Stimulated activated CD4-positive, alpha-beta T cell treated with anti-CD3 and anti-CD28 coated beads, Interleukin-1b, Interleukin-23, amount 100 ng/mL, for 4 hours (primary cell): ENCODE measurements around the gene GRID1.

Source experiments
- DNase-seq, 2 donors: peaks; one replicate each; pipeline ENCODE4 v3.0.0-alpha.2; 2020; ENCODE audit warnings: low read depth in 2 of 2

The GRID1 gene

DNA sequence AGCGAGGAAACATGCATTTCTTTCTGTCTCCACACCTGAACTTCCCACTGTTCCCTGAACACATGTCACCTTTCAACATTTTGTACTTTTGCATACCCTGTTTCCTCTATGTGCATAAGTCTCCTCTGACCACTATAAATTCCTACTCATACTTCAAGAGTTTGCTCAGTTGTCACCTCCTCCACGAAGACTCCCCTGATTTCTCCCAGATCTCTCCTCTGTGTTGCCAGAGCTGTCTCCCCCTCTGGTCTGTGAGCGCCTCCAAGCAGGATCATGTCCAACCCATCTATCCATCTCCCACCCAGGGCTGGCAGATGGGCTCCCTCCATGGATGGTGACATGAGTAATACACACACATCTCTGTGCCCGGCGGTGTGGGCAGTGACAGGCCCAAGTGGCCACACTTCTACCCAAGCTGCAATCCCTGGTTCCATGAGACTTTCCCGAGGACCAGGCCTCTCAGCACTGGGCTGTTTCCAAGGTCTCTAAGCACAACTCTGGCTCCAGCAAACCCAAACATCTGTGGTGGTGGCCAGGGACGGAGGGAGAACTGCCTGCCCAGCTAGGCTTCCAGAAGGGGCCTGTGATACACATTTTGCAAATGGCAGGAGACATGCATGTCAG is 135.9 kb downstream of the GRID1 start:
- DNase-seq: no peak

DNA sequence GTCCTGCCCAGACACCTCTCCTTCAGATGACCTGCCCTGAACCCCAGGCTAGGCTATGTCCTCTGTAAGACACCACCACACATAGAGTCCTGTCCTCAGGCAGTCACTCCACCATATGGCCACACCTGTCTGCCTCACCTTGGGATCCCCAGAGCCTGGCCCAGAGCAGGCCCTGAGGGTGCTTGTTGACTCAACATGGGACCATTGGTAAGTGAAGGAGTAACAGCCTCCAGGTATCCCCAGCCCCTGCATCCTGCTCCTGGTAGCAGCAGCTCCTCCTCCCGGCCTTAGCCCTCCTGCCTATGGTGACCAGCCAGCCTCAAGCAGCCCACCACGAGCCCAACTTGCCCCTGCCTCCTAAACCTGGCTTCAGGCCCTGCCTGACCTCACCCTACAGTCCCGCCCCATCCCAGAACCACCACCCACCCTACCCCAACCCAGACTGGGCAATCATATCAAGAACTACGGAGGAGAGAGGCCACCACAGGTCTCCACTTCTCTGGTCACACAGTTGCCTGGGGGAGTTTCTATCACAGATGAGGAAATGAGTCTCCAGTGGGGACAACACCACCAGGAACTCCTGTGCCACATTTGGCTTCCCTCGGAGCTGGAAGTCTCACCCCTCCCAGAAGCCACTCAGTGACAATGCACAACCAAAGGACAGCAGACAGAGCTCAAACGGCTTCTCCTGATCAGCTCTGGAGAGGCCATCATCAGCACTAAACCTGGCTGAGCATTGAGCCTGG is 136.6 kb downstream of the GRID1 start:
- DNase-seq: no peak

DNA sequence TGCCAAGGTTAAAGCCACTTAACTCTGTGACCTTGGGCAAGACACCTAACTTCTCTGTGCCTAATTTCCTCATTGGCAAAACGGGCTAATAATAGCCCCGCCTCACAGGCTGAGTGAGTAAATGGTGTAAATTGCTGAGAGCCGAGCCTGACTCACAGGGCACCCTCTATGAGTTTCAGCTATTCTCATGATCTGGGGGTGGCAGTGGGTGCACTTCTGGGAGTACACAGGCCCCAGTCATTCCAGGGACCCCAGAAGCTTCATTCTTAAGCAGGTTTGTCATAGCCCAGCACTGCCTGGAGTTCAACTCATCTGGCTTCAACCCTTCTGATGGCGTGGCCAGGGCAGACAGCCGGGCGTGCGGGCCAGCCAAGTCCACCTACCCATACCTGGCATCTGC is 137.2 kb downstream of the GRID1 start:
- DNase-seq: no peak

DNA sequence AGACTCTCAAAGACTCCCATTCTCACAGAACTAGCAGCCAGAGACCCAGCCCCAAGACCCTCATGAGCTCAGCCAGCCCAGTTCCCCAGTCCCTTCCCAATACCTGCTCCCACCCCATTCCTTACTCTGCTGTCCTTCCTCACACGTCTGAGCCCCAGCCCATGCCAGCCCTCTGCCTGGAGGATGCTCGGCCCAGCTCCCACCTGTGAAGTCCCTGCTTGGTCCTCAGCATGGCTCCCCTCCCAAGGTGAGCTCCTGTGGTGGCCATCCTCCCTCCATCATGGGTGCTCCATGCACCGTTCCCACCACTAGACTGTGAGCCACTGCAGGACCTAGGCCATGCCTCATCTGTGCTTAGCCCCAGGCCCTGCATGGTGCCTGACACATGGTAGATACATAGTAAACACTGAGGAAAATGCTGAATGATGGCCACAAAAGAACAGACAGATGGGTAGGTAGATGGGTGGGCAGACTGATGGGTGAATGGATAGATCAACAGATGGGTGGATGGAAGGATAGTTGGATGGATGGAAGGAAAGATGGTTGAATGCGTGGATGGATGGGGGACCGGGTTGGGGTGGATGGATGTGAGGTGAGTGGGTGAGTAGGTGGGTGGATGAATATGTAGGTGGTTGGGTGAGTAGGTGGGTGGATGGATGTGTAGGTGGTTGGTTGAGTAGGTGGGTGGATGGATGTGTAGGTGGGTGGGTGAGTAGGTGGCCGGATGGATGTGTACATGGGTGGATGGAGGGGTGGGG is 138.9 kb downstream of the GRID1 start:
- no peak for DNase-seq

GRCh38 chr10:86226781-86227201 is 139.8 kb downstream of the GRID1 start:
- DNase-seq: no peak

GRCh38 chr10:86226016-86226415 is 140.6 kb downstream of the GRID1 start:
- DNase-seq: no peak

- no peak for DNase-seq
These were observed 141.4 kb downstream of the GRID1 start for GRCh38 chr10:86225103-86225782.

GRCh38 chr10:86224354-86225102 is 142.1 kb downstream of the GRID1 start:
- DNase-seq: no peak

DNA sequence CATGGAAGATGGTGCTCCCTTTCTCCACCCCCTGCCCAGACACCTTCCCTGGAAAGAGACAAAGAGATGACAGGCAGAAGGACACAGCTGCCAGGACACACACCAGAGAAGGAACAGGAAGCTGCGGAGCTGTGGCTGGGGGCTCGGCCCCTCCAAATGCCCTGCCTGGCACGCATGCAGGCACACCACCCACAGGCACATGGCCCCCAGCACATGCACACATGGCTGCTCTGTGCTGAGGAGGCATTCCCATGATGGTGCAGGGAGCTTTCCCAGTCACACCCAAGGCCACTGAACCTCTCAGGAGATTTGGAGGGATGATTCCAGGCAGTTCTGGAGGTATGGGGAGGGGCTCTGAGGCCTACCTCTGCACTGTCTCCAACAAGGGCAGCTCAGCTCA is 143.3 kb downstream of the GRID1 start:
- DNase-seq: no peak

- DNase-seq: no peak
These were observed 143.9 kb downstream of the GRID1 start for GRCh38 chr10:86222687-86223086.

- no peak for DNase-seq
These were observed 144.3 kb downstream of the GRID1 start for GRCh38 chr10:86222336-86222650.

- DNase-seq: no peak
These were observed 144.9 kb downstream of the GRID1 start for GRCh38 chr10:86221442-86222335.

- DNase-seq: no peak
These were observed 146.0 kb downstream of the GRID1 start for GRCh38 chr10:86220626-86221025.

DNA sequence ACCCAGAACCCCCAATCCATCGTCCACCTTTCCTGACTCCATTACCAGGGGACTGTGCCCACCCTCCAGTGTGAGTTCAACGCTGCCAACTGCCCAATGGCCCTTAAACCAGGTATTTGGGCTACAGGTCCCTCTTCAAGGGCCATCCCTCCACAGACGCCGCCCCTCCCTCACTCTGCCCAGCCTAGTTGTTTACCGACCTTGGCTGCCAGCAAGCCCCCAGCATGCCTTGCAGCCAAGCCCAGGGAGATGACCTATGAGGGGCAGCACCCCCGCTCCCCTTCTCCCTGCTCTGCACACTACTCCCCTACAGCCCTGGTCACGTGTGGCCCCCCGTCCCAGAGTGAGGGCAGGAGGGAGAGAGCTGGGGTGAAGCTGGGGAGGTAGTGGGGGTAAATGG is 147.3 kb downstream of the GRID1 start:
- DNase-seq: no peak

GRCh38 chr10:86218842-86219241 is 147.8 kb downstream of the GRID1 start:
- no peak for DNase-seq

DNA sequence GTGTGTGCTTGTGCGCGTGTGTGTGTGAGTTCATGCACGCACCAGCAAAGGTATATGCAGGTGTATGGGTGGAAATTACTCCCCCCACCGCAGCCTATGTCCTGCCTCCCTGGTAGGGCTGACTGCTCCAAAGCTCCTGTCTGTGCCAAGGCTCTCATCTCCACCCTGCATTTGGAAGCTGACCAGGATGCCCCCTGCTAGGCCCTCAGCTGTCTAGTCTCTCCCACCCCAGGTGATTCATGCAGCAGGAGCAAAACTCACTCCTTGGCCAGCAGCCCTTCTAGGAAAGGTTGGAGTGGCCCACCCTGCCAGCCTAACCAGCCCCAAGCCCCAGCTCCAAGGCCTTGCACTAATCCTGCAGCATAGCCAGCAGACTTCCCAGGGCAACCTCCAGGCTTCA is 148.4 kb downstream of the GRID1 start:
- DNase-seq: no peak

- DNase-seq: no peak
These were observed 149.1 kb downstream of the GRID1 start for GRCh38 chr10:86217371-86218080.

- DNase-seq: no peak
These were observed 149.7 kb downstream of the GRID1 start for GRCh38 chr10:86216886-86217285.

- no peak for DNase-seq
These were observed 150.9 kb downstream of the GRID1 start for GRCh38 chr10:86215712-86216111.

DNA sequence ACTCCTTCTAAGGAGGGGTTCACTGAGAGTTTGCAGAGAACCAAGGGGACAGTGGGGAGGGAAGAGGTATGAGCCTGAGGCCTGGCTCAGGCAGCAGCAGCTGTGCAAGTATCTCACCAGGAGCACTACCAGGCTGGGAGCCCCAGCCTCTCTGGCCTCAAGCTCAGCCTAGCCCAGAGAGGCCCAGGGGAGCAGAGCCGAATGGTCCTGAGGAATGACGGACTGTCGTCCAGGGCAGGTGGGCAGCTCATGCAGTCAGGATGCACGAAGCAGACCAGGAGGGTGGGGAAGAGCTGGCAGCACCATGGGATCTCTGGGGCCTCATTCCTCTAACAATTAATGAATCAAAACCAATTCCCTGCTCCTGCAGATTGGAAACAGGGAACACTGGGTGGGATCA is 151.5 kb downstream of the GRID1 start:
- no peak for DNase-seq
